Measurements from ENCODE around the gene LGALS14. TPM values are rescaled to one million over a fixed set of nuclear protein-coding genes. Genes with fewer than 3 reads are reported as not detected.

The LGALS14 gene
- total RNA-seq, 1 experiment from 2014 or later = not detected

GRCh38 chr19:39752390-39752789, 48.1 kb downstream of the LGALS14 start:
- Mint-ChIP-seq H3K27ac (no peak overlapping the region), H3K27me3 (ENCODE audit: low read depth) (peaks cover 31% of the 10 kb centered on the region), H3K9me3 (no peaks in the 10 kb centered on the region), H3K4me3 (no peak overlapping the region), H3K4me1 (no peaks in the 10 kb centered on the region), H3K36me3 (no peaks in the 10 kb centered on the region)
- ChIA-PET POLR2A (no interaction called here), CTCF (interaction anchor here (1.2 kb wide), 1 partner anchor 40 kb away, joined by 3 read pairs; no protein-coding TSS in a partner anchor)
- no peak for ATAC-seq
- no peak for DNase-seq (ENCODE audit: low spot score)
- TF ChIP-seq, protein P1, sequence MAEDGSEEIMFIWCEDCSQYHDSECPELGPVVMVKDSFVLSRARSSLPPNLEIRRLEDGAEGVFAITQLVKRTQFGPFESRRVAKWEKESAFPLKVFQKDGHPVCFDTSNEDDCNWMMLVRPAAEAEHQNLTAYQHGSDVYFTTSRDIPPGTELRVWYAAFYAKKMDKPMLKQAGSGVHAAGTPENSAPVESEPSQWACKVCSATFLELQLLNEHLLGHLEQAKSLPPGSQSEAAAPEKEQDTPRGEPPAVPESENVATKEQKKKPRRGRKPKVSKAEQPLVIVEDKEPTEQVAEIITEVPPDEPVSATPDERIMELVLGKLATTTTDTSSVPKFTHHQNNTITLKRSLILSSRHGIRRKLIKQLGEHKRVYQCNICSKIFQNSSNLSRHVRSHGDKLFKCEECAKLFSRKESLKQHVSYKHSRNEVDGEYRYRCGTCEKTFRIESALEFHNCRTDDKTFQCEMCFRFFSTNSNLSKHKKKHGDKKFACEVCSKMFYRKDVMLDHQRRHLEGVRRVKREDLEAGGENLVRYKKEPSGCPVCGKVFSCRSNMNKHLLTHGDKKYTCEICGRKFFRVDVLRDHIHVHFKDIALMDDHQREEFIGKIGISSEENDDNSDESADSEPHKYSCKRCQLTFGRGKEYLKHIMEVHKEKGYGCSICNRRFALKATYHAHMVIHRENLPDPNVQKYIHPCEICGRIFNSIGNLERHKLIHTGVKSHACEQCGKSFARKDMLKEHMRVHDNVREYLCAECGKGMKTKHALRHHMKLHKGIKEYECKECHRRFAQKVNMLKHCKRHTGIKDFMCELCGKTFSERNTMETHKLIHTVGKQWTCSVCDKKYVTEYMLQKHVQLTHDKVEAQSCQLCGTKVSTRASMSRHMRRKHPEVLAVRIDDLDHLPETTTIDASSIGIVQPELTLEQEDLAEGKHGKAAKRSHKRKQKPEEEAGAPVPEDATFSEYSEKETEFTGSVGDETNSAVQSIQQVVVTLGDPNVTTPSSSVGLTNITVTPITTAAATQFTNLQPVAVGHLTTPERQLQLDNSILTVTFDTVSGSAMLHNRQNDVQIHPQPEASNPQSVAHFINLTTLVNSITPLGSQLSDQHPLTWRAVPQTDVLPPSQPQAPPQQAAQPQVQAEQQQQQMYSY (CRISPR knock-in tag; IDR thresholded peaks at IDR 0.05) = no peak
- no peak for TF ChIP-seq ZNF512 (CRISPR knock-in tag; IDR thresholded peaks at IDR 0.05; ENCODE audit: borderline replicate concordance)

DNA sequence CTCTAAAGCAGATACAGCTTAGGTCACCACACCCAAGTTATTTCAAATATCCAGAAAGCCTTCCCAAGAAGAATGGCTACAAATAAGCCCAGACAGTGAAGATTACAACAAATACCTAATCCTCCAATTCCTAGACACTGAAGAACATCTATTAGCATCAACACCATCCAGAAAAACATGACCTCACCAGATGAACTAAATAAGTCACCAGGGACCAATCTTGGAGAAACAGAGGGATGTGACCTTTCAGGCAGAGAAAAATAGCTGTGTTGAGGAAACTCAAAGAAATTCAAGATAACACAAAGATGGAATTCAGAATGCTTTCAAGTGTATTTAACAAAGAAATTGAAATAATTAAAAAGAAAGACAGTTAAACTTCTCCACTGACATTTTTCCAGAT, 48.5 kb downstream of the LGALS14 start:
- DNase-seq (ENCODE audit: low spot score) (no peak), ATAC-seq (no peak)
- Mint-ChIP-seq H3K4me3 (no peak overlapping the region), H3K27ac (no peak overlapping the region), H3K9me3 (no peaks in the 10 kb centered on the region), H3K27me3 (ENCODE audit: low read depth) (peaks cover 35% of the 10 kb centered on the region), H3K4me1 (no peaks in the 10 kb centered on the region), H3K36me3 (no peaks in the 10 kb centered on the region)
- TF ChIP-seq EMX1 (CRISPR knock-in tag; IDR thresholded peaks at IDR 0.05) (no peak), FOXJ3 (CRISPR knock-in tag; IDR thresholded peaks at IDR 0.05; ENCODE audit: borderline replicate concordance) (no peak), PREB (CRISPR knock-in tag; IDR thresholded peaks at IDR 0.05; ENCODE audit: borderline replicate concordance) (no peak), E2F1 (CRISPR knock-in tag; IDR thresholded peaks at IDR 0.05) (no peak), FOXP1 (CRISPR knock-in tag; IDR thresholded peaks at IDR 0.05; ENCODE audit: borderline replicate concordance) (no peak), SOX15 (CRISPR knock-in tag; IDR thresholded peaks at IDR 0.05) (no peak), KAT7 (CRISPR knock-in tag; IDR thresholded peaks at IDR 0.05; ENCODE audit: borderline replicate concordance) (no peak), ZNF317 (CRISPR knock-in tag; IDR thresholded peaks at IDR 0.05; ENCODE audit: borderline replicate concordance, low read depth) (no peak), USF1 (CRISPR knock-in tag; IDR thresholded peaks at IDR 0.05) (no peak), CTCF (IDR thresholded peaks at IDR 0.05) (no peak), ZMAT4 (CRISPR knock-in tag; IDR thresholded peaks at IDR 0.05) (no peak), NR3C1 (CRISPR knock-in tag; conservative IDR thresholded peaks at IDR 0.05; ENCODE audit: low read depth) (no peak), ZNF671 (CRISPR knock-in tag; IDR thresholded peaks at IDR 0.05) (no peak)
- TF ChIP-seq, protein P1 (CRISPR knock-in tag; IDR thresholded peaks at IDR 0.05) = no peak
- TF ChIP-seq, protein P2, sequence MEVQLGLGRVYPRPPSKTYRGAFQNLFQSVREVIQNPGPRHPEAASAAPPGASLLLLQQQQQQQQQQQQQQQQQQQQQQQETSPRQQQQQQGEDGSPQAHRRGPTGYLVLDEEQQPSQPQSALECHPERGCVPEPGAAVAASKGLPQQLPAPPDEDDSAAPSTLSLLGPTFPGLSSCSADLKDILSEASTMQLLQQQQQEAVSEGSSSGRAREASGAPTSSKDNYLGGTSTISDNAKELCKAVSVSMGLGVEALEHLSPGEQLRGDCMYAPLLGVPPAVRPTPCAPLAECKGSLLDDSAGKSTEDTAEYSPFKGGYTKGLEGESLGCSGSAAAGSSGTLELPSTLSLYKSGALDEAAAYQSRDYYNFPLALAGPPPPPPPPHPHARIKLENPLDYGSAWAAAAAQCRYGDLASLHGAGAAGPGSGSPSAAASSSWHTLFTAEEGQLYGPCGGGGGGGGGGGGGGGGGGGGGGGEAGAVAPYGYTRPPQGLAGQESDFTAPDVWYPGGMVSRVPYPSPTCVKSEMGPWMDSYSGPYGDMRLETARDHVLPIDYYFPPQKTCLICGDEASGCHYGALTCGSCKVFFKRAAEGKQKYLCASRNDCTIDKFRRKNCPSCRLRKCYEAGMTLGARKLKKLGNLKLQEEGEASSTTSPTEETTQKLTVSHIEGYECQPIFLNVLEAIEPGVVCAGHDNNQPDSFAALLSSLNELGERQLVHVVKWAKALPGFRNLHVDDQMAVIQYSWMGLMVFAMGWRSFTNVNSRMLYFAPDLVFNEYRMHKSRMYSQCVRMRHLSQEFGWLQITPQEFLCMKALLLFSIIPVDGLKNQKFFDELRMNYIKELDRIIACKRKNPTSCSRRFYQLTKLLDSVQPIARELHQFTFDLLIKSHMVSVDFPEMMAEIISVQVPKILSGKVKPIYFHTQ (CRISPR knock-in tag; IDR thresholded peaks at IDR 0.05) = no peak
- POLR2A ChIA-PET = no interaction called here
- CTCF ChIA-PET = interaction anchor here (1.2 kb wide), 1 partner anchor 40 kb away, joined by 3 read pairs; no protein-coding TSS in a partner anchor
